Esophagus (tissue), 2 donors: ENCODE measurements around the gene OSTN. TPM values are rescaled to one million over a fixed set of nuclear protein-coding genes. Genes with fewer than 3 reads are reported as not detected.
"Not testable (repeated sequence)": the region's sequence is repeated elsewhere in the genome, so short reads cannot be mapped to it uniquely, and the experiment has no call there.

Experiments
- H3K27ac ChIP-seq, 2 donors: one replicate each; pipeline ENCODE4 v1.5.1; 2013; ENCODE audit warnings: low read depth in 2 of 2, mild to moderate bottlenecking in 2 of 2, inconsistent platforms in 1 of 2, low read length in 1 of 2, moderate library complexity in 1 of 2
- H3K27me3 ChIP-seq, 2 donors: one replicate each; pipeline ENCODE4 v1.6.1; 2013; ENCODE audit warnings: low read length in 2 of 2, control low read depth in 1 of 2, mild to moderate bottlenecking in 1 of 2; ENCODE audit not compliant: insufficient read depth in 2 of 2, control insufficient read depth in 1 of 2
- H3K36me3 ChIP-seq, 2 donors: one replicate each; pipeline ENCODE4 v1.6.1; 2013; ENCODE audit warnings: low read length in 1 of 2; ENCODE audit not compliant: control insufficient read depth in 2 of 2, insufficient read depth in 2 of 2
- H3K4me1 ChIP-seq, 2 donors: one replicate each; pipeline ENCODE4 v1.6.1; 2013; ENCODE audit warnings: low read length in 1 of 2; ENCODE audit not compliant: control insufficient read depth in 2 of 2, insufficient read depth in 2 of 2
- H3K4me3 ChIP-seq, 2 donors: one replicate each; pipeline ENCODE4 v1.5.1; 2013; ENCODE audit warnings: low read length in 2 of 2, mild to moderate bottlenecking in 2 of 2, low read depth in 1 of 2, moderate library complexity in 1 of 2
- H3K9me3 ChIP-seq, 2 donors: one replicate each; pipeline ENCODE4 v1.6.1; 2013; ENCODE audit warnings: mild to moderate bottlenecking in 2 of 2, low read depth in 1 of 2, low read length in 1 of 2, moderate library complexity in 1 of 2; ENCODE audit not compliant: control insufficient read depth in 2 of 2, insufficient read depth in 1 of 2
- WGBS, 2 donors: extraction: QIAGEN DNeasy Blood & Tissue Kit; methylation state at CpG; one replicate each; pipeline ENCODE4 v1.1.7; 2013; 5-methylcytosine and 5-hydroxymethylcytosine counted together
- polyA plus RNA-seq, 2 donors: library from polyadenylated mRNA; stranded (reverse); fragments of 200-250 nt; gene quantifications; one replicate each; pipeline ENCODE4 v1.2.3, GENCODE V29; 2013
- donor health status: healthy with polysubstance abuse.
- donor health status: Bipolar disorder and iron deficiency.

OSTN gene
- polyA plus RNA-seq, 2 donors = not detected

GRCh38 chr3:191259486-191259885 lies 60.4 kb downstream of the OSTN start:
- no peaks in the 10 kb centered on the region for H3K4me1 ChIP-seq
- no peaks in the 10 kb centered on the region for H3K9me3 ChIP-seq
- no peaks in the 10 kb centered on the region for H3K36me3 ChIP-seq
- H3K27ac ChIP-seq = no peak overlapping the region
- H3K4me3 ChIP-seq = no peak overlapping the region
- no peaks in the 10 kb centered on the region for H3K27me3 ChIP-seq
- 0 to 26% methylated on average over 1 of the region's 1 CpG for WGBS, 2 donors

- H3K9me3 ChIP-seq = no peaks in the 10 kb centered on the region
- WGBS, 2 donors = 81 to 90% methylated on average over 11 of the region's 11 CpGs
These were observed 61.6 kb downstream of the OSTN start for GRCh38 chr3:191260431-191261303.

GRCh38 chr3:191261304-191261638 lies 62.2 kb downstream of the OSTN start:
- no peaks in the 10 kb centered on the region for H3K36me3 ChIP-seq
- H3K27me3 ChIP-seq = no peaks in the 10 kb centered on the region
- no peak overlapping the region for H3K4me3 ChIP-seq
- H3K9me3 ChIP-seq = no peaks in the 10 kb centered on the region
- no peak overlapping the region for H3K27ac ChIP-seq
- no peaks in the 10 kb centered on the region for H3K4me1 ChIP-seq

More at GRCh38 chr3:191260431-191261303, 61.6 kb downstream of the OSTN start:
- Histone ChIP-seq H3K4me1 (no peaks in the 10 kb centered on the region), H3K36me3 (no peaks in the 10 kb centered on the region), H3K4me3 (no peak overlapping the region), H3K27ac (no peak overlapping the region), H3K27me3 (no peaks in the 10 kb centered on the region)

GRCh38 chr3:191262650-191263049 lies 63.6 kb downstream of the OSTN start:
- 66 to 71% methylated on average over 1 of the region's 1 CpG for WGBS, 2 donors
- Histone ChIP-seq H3K4me1 (no peaks in the 10 kb centered on the region), H3K36me3 (no peaks in the 10 kb centered on the region), H3K27ac (no peak overlapping the region), H3K4me3 (no peak overlapping the region), H3K27me3 (no peaks in the 10 kb centered on the region), H3K9me3 (no peaks in the 10 kb centered on the region)

GRCh38 chr3:191263365-191263764 lies 64.3 kb downstream of the OSTN start:
- Histone ChIP-seq H3K4me1 (no peaks in the 10 kb centered on the region), H3K4me3 (no peak overlapping the region), H3K9me3 (no peaks in the 10 kb centered on the region), H3K27me3 (no peaks in the 10 kb centered on the region), H3K27ac (no peak overlapping the region), H3K36me3 (no peaks in the 10 kb centered on the region)

- WGBS, 2 donors = 64 to 66% methylated on average over 3 of the region's 3 CpGs
- Histone ChIP-seq H3K4me3 (no peak overlapping the region), H3K9me3 (no peaks in the 10 kb centered on the region), H3K27me3 (no peaks in the 10 kb centered on the region), H3K4me1 (no peaks in the 10 kb centered on the region), H3K36me3 (no peaks in the 10 kb centered on the region), H3K27ac (no peak overlapping the region)
These were observed 64.8 kb downstream of the OSTN start for GRCh38 chr3:191263850-191264249.

GRCh38 chr3:191268737-191269136 lies 69.7 kb downstream of the OSTN start:
- H3K4me1 ChIP-seq = no peaks in the 10 kb centered on the region
- no peaks in the 10 kb centered on the region for H3K36me3 ChIP-seq
- no peak overlapping the region for H3K27ac ChIP-seq
- no peaks in the 10 kb centered on the region for H3K27me3 ChIP-seq
- no peaks in the 10 kb centered on the region for H3K9me3 ChIP-seq
- no peak overlapping the region for H3K4me3 ChIP-seq

- 44 to 51% methylated on average over 5 of the region's 5 CpGs for WGBS, 2 donors
- no peaks in the 10 kb centered on the region for H3K36me3 ChIP-seq
- H3K4me3 ChIP-seq = no peak overlapping the region
- no peaks in the 10 kb centered on the region for H3K4me1 ChIP-seq
- no peak overlapping the region for H3K27ac ChIP-seq
- H3K27me3 ChIP-seq = no peaks in the 10 kb centered on the region
- H3K9me3 ChIP-seq = no peaks in the 10 kb centered on the region
These were observed 70.4 kb downstream of the OSTN start for GRCh38 chr3:191269289-191270085.

- H3K4me1 ChIP-seq, H3K9me3 ChIP-seq, H3K27ac ChIP-seq, H3K4me3 ChIP-seq, H3K36me3 ChIP-seq, H3K27me3 ChIP-seq: not testable (repeated sequence)
- WGBS, 2 donors = 89 to 93% methylated on average over 14 of the region's 14 CpGs
These were observed 76.2 kb downstream of the OSTN start for GRCh38 chr3:191275244-191275643.

GRCh38 chr3:191275751-191276150 lies 76.7 kb downstream of the OSTN start:
- Histone ChIP-seq H3K4me1 (no peaks in the 10 kb centered on the region), H3K27ac (no peak overlapping the region)

More at GRCh38 chr3:191275751-191276150, 76.7 kb downstream of the OSTN start:
- H3K4me3 ChIP-seq = no peak overlapping the region
- no peaks in the 10 kb centered on the region for H3K9me3 ChIP-seq
- H3K36me3 ChIP-seq = no peaks in the 10 kb centered on the region
- H3K27me3 ChIP-seq = no peaks in the 10 kb centered on the region
